GM19043 (cell line): ENCODE measurements around the gene SPINK5.

Experiments used
- ATAC-seq: cut with Tn5 transposase; IDR thresholded peaks from one replicate; pipeline ENCODE4 v1.9.1; 2021; ENCODE audit warnings: low read depth; ENCODE audit not compliant: unreplicated experiment

SPINK5 gene

GRCh38 chr5:148091991-148092964 is 28.5 kb downstream of the SPINK5 start:
- ATAC-seq, result no peak

- no peak for ATAC-seq
These were observed 30.6 kb downstream of the SPINK5 start for GRCh38 chr5:148094336-148094735.

GRCh38 chr5:148104226-148104625 is 40.4 kb downstream of the SPINK5 start:
- no peak for ATAC-seq

GRCh38 chr5:148107608-148108007 is 43.8 kb downstream of the SPINK5 start:
- no peak for ATAC-seq

DNA sequence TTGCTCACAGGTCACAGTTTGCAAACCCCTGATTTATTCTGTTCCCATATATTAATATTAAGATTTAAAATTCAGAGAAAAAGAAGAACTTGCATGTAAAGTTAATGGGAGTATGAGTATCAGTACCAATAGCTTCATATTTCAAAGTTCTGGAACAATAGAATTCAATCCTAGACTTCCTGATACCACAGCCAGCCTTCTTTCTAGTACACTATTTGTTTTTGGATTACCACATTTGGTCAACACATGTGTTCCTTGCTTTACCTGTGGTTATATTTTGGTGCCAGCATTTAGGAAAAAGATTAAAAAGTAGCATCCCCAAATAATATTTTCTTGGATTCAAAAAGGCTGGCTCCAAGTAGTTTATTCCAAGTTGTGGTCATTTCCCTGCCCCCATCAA is 49.5 kb downstream of the SPINK5 start:
- no peak for ATAC-seq

DNA sequence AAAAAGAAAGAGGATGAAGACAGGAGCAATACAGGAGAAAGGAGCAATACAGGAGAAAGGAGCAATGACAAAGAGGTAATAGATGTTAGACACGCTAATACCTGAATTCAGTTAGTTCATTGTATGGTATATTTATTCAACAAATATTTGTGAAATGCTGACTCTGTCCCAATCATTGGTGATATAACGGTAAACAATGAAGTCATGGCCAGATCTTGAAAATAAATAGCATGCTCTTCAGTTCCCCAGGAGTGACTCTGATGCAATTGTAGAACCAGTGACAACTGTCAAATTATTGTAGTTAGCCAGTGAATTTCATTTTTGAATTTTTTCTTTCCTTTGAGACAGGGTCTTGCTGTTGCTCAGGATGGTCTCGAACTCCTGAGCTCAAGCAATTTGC is 56.5 kb downstream of the SPINK5 start:
- ATAC-seq, result no peak

GRCh38 chr5:148125641-148126040 is 61.9 kb downstream of the SPINK5 start:
- ATAC-seq, result no peak

GRCh38 chr5:148135091-148136048 is 71.6 kb downstream of the SPINK5 start:
- ATAC-seq, result no peak

GRCh38 chr5:148140846-148141245 is 77.1 kb downstream of the SPINK5 start:
- ATAC-seq, result no peak

- no peak for ATAC-seq
These were observed 77.9 kb downstream of the SPINK5 start for GRCh38 chr5:148141645-148142044.

DNA sequence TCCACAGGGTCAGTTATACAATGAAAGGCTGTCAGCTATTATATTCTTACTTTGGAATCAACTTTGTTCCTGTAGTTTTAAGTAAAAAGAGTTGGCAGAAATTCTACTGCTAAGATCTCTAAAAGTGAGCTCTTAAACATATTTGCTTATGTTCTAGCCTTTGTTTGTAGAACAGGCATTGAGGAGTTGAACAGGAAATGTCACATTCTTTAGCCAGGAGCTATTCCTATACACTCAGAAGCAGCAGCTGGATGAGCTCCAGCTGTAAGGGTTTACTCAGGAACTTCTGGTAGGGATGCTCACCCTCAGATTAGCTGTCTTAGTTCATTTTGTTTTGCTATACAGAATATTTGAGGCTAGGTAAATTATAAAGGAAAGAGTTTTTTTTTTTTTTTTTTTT is 82.1 kb downstream of the SPINK5 start:
- ATAC-seq, result no peak

DNA sequence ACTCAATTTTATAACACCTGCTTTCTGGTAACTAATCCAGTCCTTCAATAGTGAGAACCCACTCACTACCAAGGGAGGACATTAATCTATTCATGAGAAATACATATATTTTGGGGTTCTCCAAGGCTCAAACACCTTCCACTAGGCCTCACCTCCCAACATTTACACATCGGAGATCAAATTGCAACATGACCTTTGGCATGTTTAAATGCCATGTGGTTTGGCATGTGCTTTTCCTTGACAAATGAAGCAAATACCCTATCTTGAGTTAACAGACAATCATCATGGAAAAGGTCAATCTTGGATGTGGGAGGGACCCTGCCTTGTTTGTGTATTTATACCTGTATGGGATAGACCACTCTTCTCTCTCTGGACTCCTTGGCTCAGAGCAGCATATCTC is 82.7 kb downstream of the SPINK5 start:
- no peak for ATAC-seq

DNA sequence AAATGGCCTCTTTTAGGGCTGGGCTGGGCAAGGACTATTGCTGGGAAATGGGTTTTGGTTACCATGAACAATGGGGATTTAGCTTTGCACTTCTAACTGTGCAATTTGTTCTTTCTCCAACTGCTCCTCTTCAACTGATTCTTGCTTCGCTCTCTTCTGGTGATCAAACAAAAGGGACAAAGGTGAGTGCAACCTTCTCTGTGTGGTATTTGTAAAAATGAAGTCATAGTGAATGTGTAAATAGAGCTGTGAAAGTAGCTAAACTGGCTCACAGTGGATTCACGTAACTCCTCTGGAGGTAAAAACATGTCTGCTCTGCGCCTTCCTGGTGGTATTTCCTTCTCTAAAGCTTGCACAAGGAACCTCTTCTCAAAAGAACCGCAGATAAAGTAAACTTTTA is 83.6 kb downstream of the SPINK5 start:
- no peak for ATAC-seq

- ATAC-seq, result no peak
These were observed 88.1 kb downstream of the SPINK5 start for GRCh38 chr5:148151872-148152271.

DNA sequence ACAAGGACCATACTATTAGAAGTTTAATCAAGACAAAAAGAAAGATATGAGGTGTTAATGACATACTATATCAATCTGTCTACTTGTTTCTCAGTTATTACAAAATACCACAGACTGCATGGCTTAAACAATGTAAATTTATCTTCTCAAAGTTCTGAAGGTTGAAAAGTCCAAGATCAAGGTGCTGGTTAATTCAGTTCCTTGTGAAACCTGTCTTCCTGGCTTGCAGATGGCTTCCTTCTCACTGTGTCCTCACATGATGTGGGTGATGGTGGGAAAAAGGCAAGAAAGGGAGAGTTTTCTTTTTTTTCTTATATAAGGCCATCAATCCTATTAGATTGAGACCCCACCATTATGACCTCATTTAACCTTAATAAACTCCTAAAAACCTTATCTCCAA is 89.0 kb downstream of the SPINK5 start:
- ATAC-seq, result no peak

- ATAC-seq, result no peak
These were observed 92.8 kb downstream of the SPINK5 start for GRCh38 chr5:148156609-148157008.

GRCh38 chr5:148162038-148162437 is 98.3 kb downstream of the SPINK5 start:
- no peak for ATAC-seq

DNA sequence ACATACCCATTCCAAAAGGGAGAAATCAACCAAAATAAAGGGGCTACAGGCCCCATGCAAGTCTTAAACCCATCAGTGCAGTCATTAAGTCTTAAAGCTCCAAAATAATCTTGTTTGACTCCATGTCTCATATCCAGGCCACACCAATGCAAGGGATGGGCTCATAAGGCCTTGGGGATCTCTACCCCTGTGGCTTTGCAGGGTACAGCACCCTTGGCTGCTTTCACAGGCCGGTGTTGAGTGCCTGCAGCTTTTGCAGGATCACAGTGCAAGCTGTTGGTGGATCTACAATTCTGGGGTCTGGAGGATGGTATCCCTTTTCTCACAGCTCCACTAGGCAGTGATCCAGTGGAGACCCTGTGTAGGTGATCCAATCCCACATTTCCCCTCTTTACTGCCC is 99.6 kb downstream of the SPINK5 start:
- ATAC-seq, result no peak

GRCh38 chr5:148166550-148167283 is 102.9 kb downstream of the SPINK5 start:
- no peak for ATAC-seq

- ATAC-seq, result no peak
These were observed 104.5 kb downstream of the SPINK5 start, which contains the start of gene SPINK14 for GRCh38 chr5:148168246-148168645. SPINK14 (plus strand) TSS chr5:148168546; CDS start chr5:148169733, 1,187 bp downstream.
